ENCODE results near the gene DOK5. TPM values are rescaled to one million over a fixed set of nuclear protein-coding genes. Genes with fewer than 3 reads are reported as not detected.
A peak's percentile ranks its signal among the peaks of the same experiment; 100 is the strongest.

The DOK5 gene
- total RNA-seq, 4 donors from 2014 or later = 4.7 to 10.9 (median 7.3) TPM

GRCh38 chr20:54648421-54649142 lies 173.2 kb downstream of the DOK5 start:
- WGBS, 2 donors = 77 to 80% methylated on average over 9 of the region's 9 CpGs
- TF ChIP-seq POLR2A (IDR thresholded peaks at IDR 0.05) = no peak
- no peak for TF ChIP-seq CTCF (IDR thresholded peaks at IDR 0.05)
- intact Hi-C loops (cut with DNase I) = loop anchor here (10.0 kb wide), 1 partner anchor 554 kb away; no protein-coding TSS in a partner anchor

GRCh38 chr20:54649511-54649962 lies 174.1 kb downstream of the DOK5 start:
- no peak overlapping the region for H3K4me3 ChIP-seq (replicated peaks in 1 of 3)
- intact Hi-C loops (cut with DNase I) = loop anchor here (10.0 kb wide), 1 partner anchor 555 kb away; no protein-coding TSS in a partner anchor
- WGBS, 2 donors = 11 to 13% methylated on average over 8 of the region's 8 CpGs
- H3K4me1 ChIP-seq = no peaks in the 10 kb centered on the region
- H3K9me3 ChIP-seq = no peaks in the 10 kb centered on the region
- no peaks in the 10 kb centered on the region for H3K27me3 ChIP-seq
- TF ChIP-seq CTCF (IDR thresholded peaks at IDR 0.05) (peak; percentile 43 to 73 (median 57)), POLR2A (IDR thresholded peaks at IDR 0.05) (no peak)
- H3K27ac ChIP-seq = no peak overlapping the region
- H3K36me3 ChIP-seq = no peaks in the 10 kb centered on the region
- DNase-seq = peak; percentile 74 to 84

More at GRCh38 chr20:54648421-54649142, 173.2 kb downstream of the DOK5 start:
- no peaks in the 10 kb centered on the region for H3K4me1 ChIP-seq
- H3K36me3 ChIP-seq = no peaks in the 10 kb centered on the region
- no peak overlapping the region for H3K4me3 ChIP-seq (replicated peaks in 1 of 3)
- no peak for DNase-seq
- H3K27me3 ChIP-seq = no peaks in the 10 kb centered on the region
- H3K9me3 ChIP-seq = no peaks in the 10 kb centered on the region
- no peak overlapping the region for H3K27ac ChIP-seq

GRCh38 chr20:54650052-54650719 lies 174.8 kb downstream of the DOK5 start:
- Histone ChIP-seq H3K27ac (no peak overlapping the region), H3K36me3 (no peaks in the 10 kb centered on the region), H3K9me3 (no peaks in the 10 kb centered on the region), H3K4me3 (replicated peaks in 1 of 3) (no peak overlapping the region), H3K4me1 (no peaks in the 10 kb centered on the region), H3K27me3 (no peaks in the 10 kb centered on the region)
- intact Hi-C loops (cut with DNase I) = no loop called here
- TF ChIP-seq POLR2A (IDR thresholded peaks at IDR 0.05) = no peak
- no peak for TF ChIP-seq CTCF (IDR thresholded peaks at IDR 0.05)
- DNase-seq = no peak
- WGBS, 2 donors = 45 to 48% methylated on average over 4 of the region's 4 CpGs

- 81 to 94% methylated on average over 3 of the region's 3 CpGs for WGBS, 2 donors
- Histone ChIP-seq H3K4me1 (no peaks in the 10 kb centered on the region), H3K9me3 (no peaks in the 10 kb centered on the region), H3K27ac (no peak overlapping the region), H3K4me3 (replicated peaks in 1 of 3) (no peak overlapping the region), H3K36me3 (no peaks in the 10 kb centered on the region), H3K27me3 (no peaks in the 10 kb centered on the region)
- DNase-seq = no peak
- intact Hi-C loops (cut with DNase I) = no loop called here
- TF ChIP-seq POLR2A (IDR thresholded peaks at IDR 0.05) = no peak
- TF ChIP-seq CTCF (IDR thresholded peaks at IDR 0.05) = no peak
Observed at GRCh38 chr20:54651252-54651651, 175.9 kb downstream of the DOK5 start.

DNA sequence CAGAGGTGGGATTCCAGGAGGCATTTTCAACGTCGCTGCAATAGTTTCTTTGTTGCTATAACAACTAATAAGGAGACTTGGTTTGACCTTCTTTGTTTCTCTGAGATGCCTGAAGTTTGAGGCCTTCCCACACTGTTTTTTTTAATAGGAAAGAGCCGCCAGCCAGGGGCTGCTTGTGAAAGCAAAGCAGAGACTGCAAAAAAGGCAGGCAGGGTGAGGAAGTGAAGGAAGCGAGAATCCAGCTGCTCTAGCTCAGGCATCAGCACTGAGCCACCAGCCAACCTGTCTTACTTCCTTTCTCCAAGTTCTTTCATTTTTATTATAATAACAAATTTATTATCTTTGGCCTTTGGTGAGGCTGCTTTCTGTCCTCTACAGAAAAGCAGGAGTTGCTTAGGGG lies 179.1 kb downstream of the DOK5 start:
- Histone ChIP-seq H3K27me3 (peaks cover 2% of the 10 kb centered on the region), H3K27ac (no peak overlapping the region), H3K36me3 (no peaks in the 10 kb centered on the region), H3K4me3 (replicated peaks in 1 of 3) (no peak overlapping the region), H3K4me1 (no peaks in the 10 kb centered on the region), H3K9me3 (no peaks in the 10 kb centered on the region)
- TF ChIP-seq CTCF (IDR thresholded peaks at IDR 0.05) = no peak
- no peak for TF ChIP-seq POLR2A (IDR thresholded peaks at IDR 0.05)
- 45 to 52% methylated on average over 4 of the region's 4 CpGs for WGBS, 2 donors
- intact Hi-C loops (cut with DNase I) = no loop called here
- DNase-seq = no peak
